Lower leg skin (tissue), 3 donors: ENCODE measurements around the gene POLR2E.

ENCODE experiments used
- POLR2A ChIP-seq, 2 donors: fragments of 450-650 bp; IDR thresholded peaks; one replicate each; pipeline ENCODE4 v1.6.1; 2016 to 2017; ENCODE audit warnings: antibody characterized with exemption in 2 of 2, mild to moderate bottlenecking in 1 of 2, moderate library complexity in 1 of 2
- TF ChIP-seq, protein P1 (sequence below), 3 donors: fragments of 450-650 bp; IDR thresholded peaks; one replicate each; pipeline ENCODE4 v1.5.1; 2016; ENCODE audit warnings: antibody characterized with exemption in 3 of 3, mild to moderate bottlenecking in 3 of 3, moderate library complexity in 2 of 3

DNA sequence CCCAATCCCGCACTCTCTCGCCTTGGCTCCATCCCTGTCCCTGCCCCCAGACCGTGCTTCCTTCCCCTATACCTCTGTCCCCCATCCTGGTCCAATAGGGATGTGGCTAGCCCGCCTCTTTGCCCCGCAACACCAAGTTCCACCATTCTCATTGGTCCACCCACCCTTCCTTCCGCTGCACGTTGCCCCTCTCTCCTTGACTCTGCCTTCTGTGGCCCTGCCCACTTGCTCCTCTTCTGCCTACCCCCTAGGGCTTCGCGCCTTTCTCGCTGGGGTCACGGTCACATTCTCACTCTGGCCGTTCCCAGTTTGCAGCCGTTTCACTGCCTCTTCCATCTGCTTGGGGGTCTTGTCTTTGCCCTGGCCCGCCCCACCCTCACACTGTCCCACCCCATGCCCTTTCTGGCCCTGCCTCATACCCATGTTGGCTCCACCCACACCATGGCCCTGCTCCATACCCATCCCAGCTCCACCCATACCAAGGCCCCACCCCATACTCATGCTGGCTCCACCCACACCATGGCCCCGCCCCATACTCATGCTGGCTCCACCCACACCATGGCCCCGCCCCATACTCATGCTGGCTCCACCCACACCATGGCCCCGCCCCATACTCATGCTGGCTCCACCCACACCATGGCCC, 32.7 kb downstream of the POLR2E start:
- TF ChIP-seq, protein P1, sequence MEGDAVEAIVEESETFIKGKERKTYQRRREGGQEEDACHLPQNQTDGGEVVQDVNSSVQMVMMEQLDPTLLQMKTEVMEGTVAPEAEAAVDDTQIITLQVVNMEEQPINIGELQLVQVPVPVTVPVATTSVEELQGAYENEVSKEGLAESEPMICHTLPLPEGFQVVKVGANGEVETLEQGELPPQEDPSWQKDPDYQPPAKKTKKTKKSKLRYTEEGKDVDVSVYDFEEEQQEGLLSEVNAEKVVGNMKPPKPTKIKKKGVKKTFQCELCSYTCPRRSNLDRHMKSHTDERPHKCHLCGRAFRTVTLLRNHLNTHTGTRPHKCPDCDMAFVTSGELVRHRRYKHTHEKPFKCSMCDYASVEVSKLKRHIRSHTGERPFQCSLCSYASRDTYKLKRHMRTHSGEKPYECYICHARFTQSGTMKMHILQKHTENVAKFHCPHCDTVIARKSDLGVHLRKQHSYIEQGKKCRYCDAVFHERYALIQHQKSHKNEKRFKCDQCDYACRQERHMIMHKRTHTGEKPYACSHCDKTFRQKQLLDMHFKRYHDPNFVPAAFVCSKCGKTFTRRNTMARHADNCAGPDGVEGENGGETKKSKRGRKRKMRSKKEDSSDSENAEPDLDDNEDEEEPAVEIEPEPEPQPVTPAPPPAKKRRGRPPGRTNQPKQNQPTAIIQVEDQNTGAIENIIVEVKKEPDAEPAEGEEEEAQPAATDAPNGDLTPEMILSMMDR (IDR thresholded peaks at IDR 0.05): no peak
- no peak for TF ChIP-seq POLR2A (IDR thresholded peaks at IDR 0.05)
